ENCODE results near the gene TIMMDC1. TPM values are rescaled to one million over a fixed set of nuclear protein-coding genes. Genes with fewer than 3 reads are reported as not detected.
"Not testable (repeated sequence)": the region's sequence is repeated elsewhere in the genome, so short reads cannot be mapped to it uniquely, and the experiment has no call there.

Gene TIMMDC1
- total RNA-seq, 2 experiments from 2014 or later = 14.4 to 18.3 TPM

- H3K4me1 ChIP-seq (ENCODE audit: insufficient read depth, low read length) = peaks cover 21% of the 10 kb centered on the region
- H3K27me3 ChIP-seq (ENCODE audit: control insufficient read depth in 1 of 2, insufficient read depth in 2 of 2, low read length in 2 of 2) = no peaks in the 10 kb centered on the region
- peak overlapping the region in 1 of 2 donors; percentile 49 for H3K27ac ChIP-seq (ENCODE audit: low read depth in 1 of 2, low read length in 2 of 2)
- intact Hi-C loops (cut with DNase I, micrococcal nuclease) = no loop called here
- peaks cover 6% of the 10 kb centered on the region for H3K4me1 Mint-ChIP-seq (ENCODE audit: low read depth)
- no peak for TF ChIP-seq CTCF (IDR thresholded peaks at IDR 0.05)
- H3K4me3 ChIP-seq (ENCODE audit: low read length) = no peak overlapping the region
- DNase-seq = peak in 8 of 14 experiments; percentile 11 to 88 (median 24)
- H3K36me3 Mint-ChIP-seq (ENCODE audit: low read depth) = no peaks in the 10 kb centered on the region
- peak overlapping the region; percentile 55 for H3K27ac Mint-ChIP-seq
- peak; percentile 72 for ATAC-seq (ENCODE audit: poor library complexity)
- no peaks in the 10 kb centered on the region for H3K9me3 ChIP-seq (ENCODE audit: control insufficient read depth in 1 of 2, insufficient read depth in 1 of 2, low read length in 2 of 2)
- H3K36me3 ChIP-seq (ENCODE audit: insufficient read depth, low read length) = no peaks in the 10 kb centered on the region
- ChIA-PET POLR2A (no interaction called here), CTCF (interaction anchor here (0.8 to 0.9 kb wide), 2 partner anchors 15 to 20 kb away, joined by 3 read pairs; no protein-coding TSS in a partner anchor)
- no peaks in the 10 kb centered on the region for H3K27me3 Mint-ChIP-seq
- no peaks in the 10 kb centered on the region for H3K9me3 Mint-ChIP-seq
- no peak overlapping the region for H3K4me3 Mint-ChIP-seq
These were observed 64.1 kb downstream of the TIMMDC1 start for GRCh38 chr3:119562307-119562961.

- H3K4me3 Mint-ChIP-seq; H3K9me3 Mint-ChIP-seq; H3K36me3 ChIP-seq (ENCODE audit: insufficient read depth, low read length); H3K9me3 ChIP-seq (ENCODE audit: control insufficient read depth in 1 of 2, insufficient read depth in 1 of 2, low read length in 2 of 2); H3K27me3 ChIP-seq (ENCODE audit: control insufficient read depth in 1 of 2, insufficient read depth in 2 of 2, low read length in 2 of 2); H3K27me3 Mint-ChIP-seq; H3K27ac Mint-ChIP-seq; POLR2A ChIA-PET; H3K4me1 Mint-ChIP-seq (ENCODE audit: low read depth); intact Hi-C loops (cut with DNase I, micrococcal nuclease); H3K36me3 Mint-ChIP-seq (ENCODE audit: low read depth); H3K4me3 ChIP-seq (ENCODE audit: low read length); DNase-seq; H3K27ac ChIP-seq (ENCODE audit: low read depth in 1 of 2, low read length in 2 of 2); ATAC-seq (ENCODE audit: poor library complexity): not testable (repeated sequence)
- H3K4me1 ChIP-seq (ENCODE audit: insufficient read depth, low read length) = peaks cover 16% of the 10 kb centered on the region
- CTCF ChIA-PET = interaction anchor here (0.9 kb wide), 1 partner anchor 21 kb away, joined by 3 read pairs; no protein-coding TSS in a partner anchor
These were observed 65.0 kb downstream of the TIMMDC1 start for GRCh38 chr3:119563334-119563733.

GRCh38 chr3:119569156-119569555 lies 70.8 kb downstream of the TIMMDC1 start:
- Mint-ChIP-seq H3K4me3 (no peak overlapping the region), H3K27ac (no peak overlapping the region)
- POLR2A ChIA-PET = no interaction called here

More at GRCh38 chr3:119569156-119569555, 70.8 kb downstream of the TIMMDC1 start:
- no peaks in the 10 kb centered on the region for H3K4me1 ChIP-seq (ENCODE audit: insufficient read depth, low read length)
- no peaks in the 10 kb centered on the region for H3K36me3 ChIP-seq (ENCODE audit: insufficient read depth, low read length)
- intact Hi-C loops (cut with DNase I, micrococcal nuclease) = no loop called here
- Mint-ChIP-seq H3K9me3 (no peaks in the 10 kb centered on the region), H3K4me1 (ENCODE audit: low read depth) (no peaks in the 10 kb centered on the region), H3K27me3 (peaks cover 24% of the 10 kb centered on the region), H3K36me3 (ENCODE audit: low read depth) (no peaks in the 10 kb centered on the region)
- H3K9me3 ChIP-seq (ENCODE audit: control insufficient read depth in 1 of 2, insufficient read depth in 1 of 2, low read length in 2 of 2) = no peaks in the 10 kb centered on the region
- ATAC-seq (ENCODE audit: poor library complexity) = no peak
- no peak overlapping the region for H3K4me3 ChIP-seq (ENCODE audit: low read length)
- TF ChIP-seq CTCF (IDR thresholded peaks at IDR 0.05) = no peak
- DNase-seq = no peak
- CTCF ChIA-PET = no interaction called here
- H3K27me3 ChIP-seq (ENCODE audit: control insufficient read depth in 1 of 2, insufficient read depth in 2 of 2, low read length in 2 of 2) = no peaks in the 10 kb centered on the region
- H3K27ac ChIP-seq (ENCODE audit: low read depth in 1 of 2, low read length in 2 of 2) = no peak overlapping the region

Measured in CD4-positive, alpha-beta T cell (primary cell).